Measurements from ENCODE around the gene RPS6KA5.

GRCh38 chr14:90924621-90925340, 135.7 kb downstream of the RPS6KA5 start:
- TF ChIP-seq, protein P1, sequence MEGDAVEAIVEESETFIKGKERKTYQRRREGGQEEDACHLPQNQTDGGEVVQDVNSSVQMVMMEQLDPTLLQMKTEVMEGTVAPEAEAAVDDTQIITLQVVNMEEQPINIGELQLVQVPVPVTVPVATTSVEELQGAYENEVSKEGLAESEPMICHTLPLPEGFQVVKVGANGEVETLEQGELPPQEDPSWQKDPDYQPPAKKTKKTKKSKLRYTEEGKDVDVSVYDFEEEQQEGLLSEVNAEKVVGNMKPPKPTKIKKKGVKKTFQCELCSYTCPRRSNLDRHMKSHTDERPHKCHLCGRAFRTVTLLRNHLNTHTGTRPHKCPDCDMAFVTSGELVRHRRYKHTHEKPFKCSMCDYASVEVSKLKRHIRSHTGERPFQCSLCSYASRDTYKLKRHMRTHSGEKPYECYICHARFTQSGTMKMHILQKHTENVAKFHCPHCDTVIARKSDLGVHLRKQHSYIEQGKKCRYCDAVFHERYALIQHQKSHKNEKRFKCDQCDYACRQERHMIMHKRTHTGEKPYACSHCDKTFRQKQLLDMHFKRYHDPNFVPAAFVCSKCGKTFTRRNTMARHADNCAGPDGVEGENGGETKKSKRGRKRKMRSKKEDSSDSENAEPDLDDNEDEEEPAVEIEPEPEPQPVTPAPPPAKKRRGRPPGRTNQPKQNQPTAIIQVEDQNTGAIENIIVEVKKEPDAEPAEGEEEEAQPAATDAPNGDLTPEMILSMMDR (IDR thresholded peaks at IDR 0.05): no peak
- TF ChIP-seq POLR2A (IDR thresholded peaks at IDR 0.05) (no peak), POLR2AphosphoS5 (IDR thresholded peaks at IDR 0.05) (no peak)
